Esophagus squamous epithelium (tissue), 4 donors: ENCODE data around the gene PGAM5.

ENCODE experiments used
- POLR2A ChIP-seq, 4 donors: fragments of 450-650 bp; IDR thresholded peaks; one replicate each; pipeline ENCODE4 v1.6.1; 2017; ENCODE audit warnings: antibody characterized with exemption in 4 of 4, mild to moderate bottlenecking in 4 of 4, moderate library complexity in 3 of 4
- TF ChIP-seq, protein P1 (sequence below), 6 experiments: fragments of 450-650 bp in 4 of 6; fragments of 200-600 bp in 2 of 6; sonication (generic) in 2 of 6; IDR thresholded peaks; one replicate each; pipeline ENCODE4 v1.5.1; 2016 to 2019; ENCODE audit warnings: antibody characterized with exemption in 6 of 6, mild to moderate bottlenecking in 4 of 6, moderate library complexity in 4 of 6

DNA sequence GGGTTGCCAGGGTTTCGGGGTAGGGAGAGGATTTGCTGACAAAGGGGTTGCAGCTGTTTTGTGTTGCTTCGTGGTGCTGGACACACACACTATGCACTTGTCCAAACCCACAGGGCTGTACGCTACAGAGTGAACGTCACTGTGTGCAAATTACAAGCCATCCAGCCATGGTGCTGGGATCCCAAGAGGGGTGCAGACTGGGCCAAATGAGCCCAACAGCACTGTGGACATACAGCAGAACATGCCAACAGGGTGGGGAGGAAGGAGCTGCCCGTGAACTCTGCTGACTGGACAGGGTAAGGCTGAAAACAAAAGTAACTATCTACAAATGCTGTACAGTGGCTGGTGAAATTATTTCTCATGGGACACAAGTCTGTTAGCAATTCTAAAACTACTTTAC is 48.7 kb upstream of the PGAM5 start:
- TF ChIP-seq, protein P1, sequence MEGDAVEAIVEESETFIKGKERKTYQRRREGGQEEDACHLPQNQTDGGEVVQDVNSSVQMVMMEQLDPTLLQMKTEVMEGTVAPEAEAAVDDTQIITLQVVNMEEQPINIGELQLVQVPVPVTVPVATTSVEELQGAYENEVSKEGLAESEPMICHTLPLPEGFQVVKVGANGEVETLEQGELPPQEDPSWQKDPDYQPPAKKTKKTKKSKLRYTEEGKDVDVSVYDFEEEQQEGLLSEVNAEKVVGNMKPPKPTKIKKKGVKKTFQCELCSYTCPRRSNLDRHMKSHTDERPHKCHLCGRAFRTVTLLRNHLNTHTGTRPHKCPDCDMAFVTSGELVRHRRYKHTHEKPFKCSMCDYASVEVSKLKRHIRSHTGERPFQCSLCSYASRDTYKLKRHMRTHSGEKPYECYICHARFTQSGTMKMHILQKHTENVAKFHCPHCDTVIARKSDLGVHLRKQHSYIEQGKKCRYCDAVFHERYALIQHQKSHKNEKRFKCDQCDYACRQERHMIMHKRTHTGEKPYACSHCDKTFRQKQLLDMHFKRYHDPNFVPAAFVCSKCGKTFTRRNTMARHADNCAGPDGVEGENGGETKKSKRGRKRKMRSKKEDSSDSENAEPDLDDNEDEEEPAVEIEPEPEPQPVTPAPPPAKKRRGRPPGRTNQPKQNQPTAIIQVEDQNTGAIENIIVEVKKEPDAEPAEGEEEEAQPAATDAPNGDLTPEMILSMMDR (IDR thresholded peaks at IDR 0.05) = no peak
- TF ChIP-seq POLR2A (IDR thresholded peaks at IDR 0.05) = no peak
